Measurements from ENCODE around the gene METTL15. TPM values are rescaled to one million over a fixed set of nuclear protein-coding genes. Genes with fewer than 3 reads are reported as not detected.

Gene METTL15
- total and polyA plus RNA-seq, 2 donors (not counting 1 experiment from before 2014, with no cell fraction given), result 3.9 to 19.7 TPM

DNA sequence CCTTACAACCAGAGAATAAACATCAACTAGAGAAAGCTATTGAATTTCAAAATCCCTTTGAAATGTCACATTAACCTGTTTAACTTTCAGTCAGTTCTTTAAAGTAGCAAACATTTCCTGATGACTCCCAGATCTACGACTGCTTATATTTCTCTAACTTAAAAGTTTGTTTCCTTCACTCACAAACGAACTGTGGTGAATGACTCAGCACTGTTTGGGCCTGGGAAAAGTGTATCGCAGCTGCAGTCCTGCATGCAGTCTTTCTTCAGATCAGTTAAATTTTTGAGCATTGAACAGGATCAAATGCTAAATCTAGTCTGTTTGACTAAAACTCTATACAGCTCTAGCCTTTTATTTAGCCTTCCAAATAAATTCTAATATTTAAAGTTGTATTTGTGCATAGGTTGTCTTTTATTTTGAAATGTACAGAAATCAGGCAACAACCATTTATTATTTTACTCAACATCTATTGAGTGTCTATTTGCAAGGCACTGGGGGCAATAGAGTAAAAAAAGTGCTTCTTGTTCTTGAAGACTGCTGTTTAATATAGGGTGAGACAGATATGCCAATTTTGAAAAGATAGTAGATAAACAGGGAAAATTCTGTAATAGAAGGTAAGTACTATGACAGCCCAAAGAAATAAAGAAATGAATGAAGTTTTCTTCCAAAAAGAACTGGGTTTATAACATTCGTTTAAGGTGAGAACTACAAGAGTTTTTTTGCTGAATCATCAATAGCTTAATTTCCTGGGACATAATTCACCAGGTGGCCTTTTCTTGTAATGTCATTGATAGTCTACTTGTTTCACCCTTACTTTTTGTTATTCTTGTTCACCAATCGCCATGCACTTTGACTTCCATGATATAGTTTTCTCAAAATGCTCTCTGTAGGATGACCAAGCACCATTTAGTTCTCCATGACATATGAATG lies 235.4 kb downstream of the METTL15 start:
- ChIA-PET CTCF (no interaction called here), POLR2A (no interaction called here)
- intact Hi-C loops (cut with micrococcal nuclease), result no loop called here
- no peaks in the 10 kb centered on the region for H3K27me3 ChIP-seq (replicated peaks in 1 of 4; ENCODE audit: control extremely low read depth in 1 of 4, control insufficient read depth in 3 of 4, insufficient read depth in 4 of 4, low read length in 3 of 4)
- H3K4me1 ChIP-seq (ENCODE audit: control insufficient read depth in 2 of 2, insufficient read depth in 2 of 2, low read length in 2 of 2), result no peaks in the 10 kb centered on the region
- H4K20me1 ChIP-seq (ENCODE audit: control insufficient read depth, insufficient read depth, low read length, poor library complexity, severe bottlenecking), result no peaks in the 10 kb centered on the region
- no peak overlapping the region for H3K9ac ChIP-seq (ENCODE audit: low read length)
- H2AFZ ChIP-seq (ENCODE audit: insufficient read depth, low read depth, low read length, poor library complexity, severe bottlenecking), result no peak overlapping the region
- no peaks in the 10 kb centered on the region for H3K79me2 ChIP-seq (ENCODE audit: control insufficient read depth, insufficient read depth, low read length)
- no peak overlapping the region for H3K4me2 ChIP-seq (replicated peaks; ENCODE audit: low read depth, low read length, poor library complexity, severe bottlenecking)
- H3K4me3 Mint-ChIP-seq, result no peak overlapping the region
- H3K36me3 ChIP-seq (replicated peaks in 1 of 2; ENCODE audit: control extremely low read depth in 1 of 2, control insufficient read depth in 1 of 2, extremely low read depth in 1 of 2, insufficient read depth in 2 of 2, low read length in 1 of 2), result no peaks in the 10 kb centered on the region
- DNase-seq (no peak), ATAC-seq (ENCODE audit: low read depth) (no peak)
- H3K9me3 ChIP-seq (ENCODE audit: control extremely low read depth in 1 of 3, control insufficient read depth in 2 of 3, insufficient read depth in 1 of 3, low read length in 2 of 3), result peaks cover 0 to 8% (median 4%) of the 10 kb centered on the region in 3 donors
- H3K4me3 ChIP-seq (ENCODE audit: control extremely low read depth in 1 of 5, extremely low read depth in 1 of 5, insufficient read depth in 1 of 5, low read depth in 2 of 5, low read length in 4 of 5), result no peak overlapping the region
- H3K27ac Mint-ChIP-seq, result no peak overlapping the region
- peaks cover 11% of the 10 kb centered on the region for H3K9me3 Mint-ChIP-seq (ENCODE audit: insufficient read depth)
- TF ChIP-seq, protein P1, sequence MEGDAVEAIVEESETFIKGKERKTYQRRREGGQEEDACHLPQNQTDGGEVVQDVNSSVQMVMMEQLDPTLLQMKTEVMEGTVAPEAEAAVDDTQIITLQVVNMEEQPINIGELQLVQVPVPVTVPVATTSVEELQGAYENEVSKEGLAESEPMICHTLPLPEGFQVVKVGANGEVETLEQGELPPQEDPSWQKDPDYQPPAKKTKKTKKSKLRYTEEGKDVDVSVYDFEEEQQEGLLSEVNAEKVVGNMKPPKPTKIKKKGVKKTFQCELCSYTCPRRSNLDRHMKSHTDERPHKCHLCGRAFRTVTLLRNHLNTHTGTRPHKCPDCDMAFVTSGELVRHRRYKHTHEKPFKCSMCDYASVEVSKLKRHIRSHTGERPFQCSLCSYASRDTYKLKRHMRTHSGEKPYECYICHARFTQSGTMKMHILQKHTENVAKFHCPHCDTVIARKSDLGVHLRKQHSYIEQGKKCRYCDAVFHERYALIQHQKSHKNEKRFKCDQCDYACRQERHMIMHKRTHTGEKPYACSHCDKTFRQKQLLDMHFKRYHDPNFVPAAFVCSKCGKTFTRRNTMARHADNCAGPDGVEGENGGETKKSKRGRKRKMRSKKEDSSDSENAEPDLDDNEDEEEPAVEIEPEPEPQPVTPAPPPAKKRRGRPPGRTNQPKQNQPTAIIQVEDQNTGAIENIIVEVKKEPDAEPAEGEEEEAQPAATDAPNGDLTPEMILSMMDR (IDR thresholded peaks at IDR 0.05), result no peak
- TF ChIP-seq EZH2 (IDR thresholded peaks at IDR 0.05; ENCODE audit: borderline replicate concordance, insufficient read depth, low read depth, low read length, poor library complexity, severe bottlenecking), result no peak
- no peak overlapping the region for H3K27ac ChIP-seq (ENCODE audit: low read length in 2 of 2)
- H3K4me1 Mint-ChIP-seq, result no peaks in the 10 kb centered on the region
- no peaks in the 10 kb centered on the region for H3K27me3 Mint-ChIP-seq
- WGBS (ENCODE audit: insufficient coverage), result 9% methylated on average over 3 of the region's 5 CpGs

DNA sequence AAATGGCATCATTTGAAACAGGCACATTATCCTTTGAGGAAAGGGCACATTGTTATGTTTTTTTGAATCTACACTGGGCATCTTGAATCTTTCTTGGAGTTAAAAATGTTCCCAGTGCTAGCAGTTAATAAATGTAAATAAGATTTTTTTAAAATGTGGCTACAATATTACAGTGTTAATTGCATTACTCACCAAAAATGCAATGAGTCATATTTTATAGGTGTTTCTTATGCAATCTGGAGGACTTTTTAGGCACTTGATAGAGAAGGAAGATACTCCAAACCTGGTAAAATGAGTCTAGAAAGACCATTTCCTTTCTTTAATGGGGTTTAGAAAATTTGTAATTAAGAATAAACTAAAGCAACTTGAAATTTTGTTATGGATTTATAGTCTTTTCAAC lies 238.0 kb downstream of the METTL15 start:
- intact Hi-C loops (cut with micrococcal nuclease), result no loop called here
- no peak overlapping the region for H2AFZ ChIP-seq (ENCODE audit: insufficient read depth, low read depth, low read length, poor library complexity, severe bottlenecking)
- no peaks in the 10 kb centered on the region for H3K79me2 ChIP-seq (ENCODE audit: control insufficient read depth, insufficient read depth, low read length)
- H4K20me1 ChIP-seq (ENCODE audit: control insufficient read depth, insufficient read depth, low read length, poor library complexity, severe bottlenecking), result no peaks in the 10 kb centered on the region
- no peak overlapping the region for H3K4me2 ChIP-seq (replicated peaks; ENCODE audit: low read depth, low read length, poor library complexity, severe bottlenecking)
- CTCF ChIA-PET, result no interaction called here
- Mint-ChIP-seq H3K9me3 (ENCODE audit: insufficient read depth) (no peaks in the 10 kb centered on the region), H3K27ac (no peak overlapping the region), H3K4me3 (no peak overlapping the region), H3K4me1 (no peaks in the 10 kb centered on the region), H3K27me3 (no peaks in the 10 kb centered on the region)
- no peaks in the 10 kb centered on the region for H3K27me3 ChIP-seq (replicated peaks in 1 of 4; ENCODE audit: control extremely low read depth in 1 of 4, control insufficient read depth in 3 of 4, insufficient read depth in 4 of 4, low read length in 3 of 4)
- H3K9me3 ChIP-seq (ENCODE audit: control extremely low read depth in 1 of 3, control insufficient read depth in 2 of 3, insufficient read depth in 1 of 3, low read length in 2 of 3), result no peaks in the 10 kb centered on the region
- H3K4me1 ChIP-seq (ENCODE audit: control insufficient read depth in 2 of 2, insufficient read depth in 2 of 2, low read length in 2 of 2), result no peaks in the 10 kb centered on the region
- no peak for DNase-seq
- H3K9ac ChIP-seq (ENCODE audit: low read length), result no peak overlapping the region
- POLR2A ChIA-PET, result no interaction called here
- no peak overlapping the region for H3K4me3 ChIP-seq (ENCODE audit: control extremely low read depth in 1 of 5, extremely low read depth in 1 of 5, insufficient read depth in 1 of 5, low read depth in 2 of 5, low read length in 4 of 5)
- no peak for ATAC-seq (ENCODE audit: low read depth)
- no peak overlapping the region for H3K27ac ChIP-seq (ENCODE audit: low read length in 2 of 2)
- no peaks in the 10 kb centered on the region for H3K36me3 ChIP-seq (replicated peaks in 1 of 2; ENCODE audit: control extremely low read depth in 1 of 2, control insufficient read depth in 1 of 2, extremely low read depth in 1 of 2, insufficient read depth in 2 of 2, low read length in 1 of 2)
- TF ChIP-seq, protein P1 (IDR thresholded peaks at IDR 0.05), result no peak
- TF ChIP-seq EZH2 (IDR thresholded peaks at IDR 0.05; ENCODE audit: borderline replicate concordance, insufficient read depth, low read depth, low read length, poor library complexity, severe bottlenecking), result no peak
